Putamen (tissue), 1 donor: Measurements from ENCODE around the gene CYP4B1.
"Not testable (repeated sequence)": the region's sequence is repeated elsewhere in the genome, so short reads cannot be mapped to it uniquely, and the experiment has no call there.

ENCODE experiments used
- DNase-seq: peaks from one replicate; pipeline ENCODE4 v3.0.0-alpha.2; 2016; ENCODE audit warnings: low spot score

CYP4B1 gene

DNA sequence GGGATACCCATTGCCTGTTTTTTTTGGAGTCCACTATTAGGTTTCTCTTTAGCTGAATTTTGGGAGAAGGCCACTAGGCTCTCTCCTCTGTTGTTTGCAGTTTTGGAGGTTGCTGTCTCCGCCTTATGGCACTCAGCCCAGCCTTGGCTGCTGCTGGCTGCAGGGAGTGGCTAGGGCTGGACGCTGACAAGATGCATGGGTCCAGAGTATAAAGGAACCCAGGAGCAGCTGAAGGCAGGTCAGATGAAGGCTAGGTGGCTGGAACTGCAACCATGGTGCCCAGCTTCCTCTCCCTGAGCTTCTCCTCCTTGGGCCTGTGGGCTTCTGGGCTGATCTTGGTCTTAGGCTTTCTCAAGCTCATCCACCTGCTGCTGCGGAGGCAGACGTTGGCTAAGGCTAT is at the start of gene CYP4B1:
CYP4B1 (plus strand) TSS at position 237 of the 400 bp plus-strand sequence; CDS start at position 273, 36 bp downstream.
- no peak for DNase-seq

GRCh38 chr1:46749404-46749803 is 49.4 kb upstream of the CYP4B1 start:
- no peak for DNase-seq

DNA sequence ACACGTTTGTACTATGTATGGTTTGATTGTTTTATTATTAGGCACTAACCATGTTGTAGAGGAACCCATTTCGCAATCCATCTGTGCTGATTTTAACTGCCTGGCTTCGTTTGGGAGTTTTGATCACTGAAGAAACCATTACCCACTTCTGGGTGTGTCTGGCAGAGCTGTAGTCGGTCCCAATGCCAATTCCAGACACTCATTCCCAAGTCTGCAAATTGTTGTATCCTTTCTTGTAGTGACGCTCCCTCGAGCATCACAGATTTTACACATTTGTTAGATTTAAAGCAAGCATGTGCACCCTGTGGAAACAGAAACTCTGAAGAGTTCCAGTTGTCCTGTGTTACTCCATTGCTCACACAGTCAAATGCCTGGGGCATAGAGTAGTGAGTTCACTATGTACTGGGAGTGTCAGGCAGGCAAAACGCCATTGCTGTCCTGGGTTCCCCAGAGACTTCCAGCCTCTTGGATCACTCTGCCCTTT is 48.9 kb upstream of the CYP4B1 start:
- DNase-seq = no peak

DNA sequence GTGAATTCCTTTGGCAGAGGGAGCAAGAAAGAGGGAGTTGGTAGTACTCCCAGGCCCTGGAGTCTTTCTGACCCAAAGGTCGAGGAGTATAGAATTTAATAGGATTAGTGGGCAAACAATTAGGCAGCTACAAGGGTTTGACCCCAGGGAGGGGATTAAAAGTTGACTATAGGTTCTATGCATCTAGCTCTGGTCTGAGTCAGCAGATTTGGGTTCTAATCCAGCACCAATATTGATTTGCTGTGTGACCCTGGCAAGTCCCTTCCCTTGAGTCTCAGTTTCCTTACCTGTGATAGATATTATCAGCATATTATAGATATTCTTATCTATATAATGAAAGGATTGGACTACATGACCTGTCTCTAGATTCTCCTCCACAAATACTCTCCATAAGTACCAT is 44.9 kb upstream of the CYP4B1 start:
- DNase-seq = no peak

- DNase-seq = not testable (repeated sequence)
Measured at GRCh38 chr1:46754707-46755106, 44.1 kb upstream of the CYP4B1 start.

GRCh38 chr1:46755121-46755520 is 43.7 kb upstream of the CYP4B1 start:
- DNase-seq = no peak

DNA sequence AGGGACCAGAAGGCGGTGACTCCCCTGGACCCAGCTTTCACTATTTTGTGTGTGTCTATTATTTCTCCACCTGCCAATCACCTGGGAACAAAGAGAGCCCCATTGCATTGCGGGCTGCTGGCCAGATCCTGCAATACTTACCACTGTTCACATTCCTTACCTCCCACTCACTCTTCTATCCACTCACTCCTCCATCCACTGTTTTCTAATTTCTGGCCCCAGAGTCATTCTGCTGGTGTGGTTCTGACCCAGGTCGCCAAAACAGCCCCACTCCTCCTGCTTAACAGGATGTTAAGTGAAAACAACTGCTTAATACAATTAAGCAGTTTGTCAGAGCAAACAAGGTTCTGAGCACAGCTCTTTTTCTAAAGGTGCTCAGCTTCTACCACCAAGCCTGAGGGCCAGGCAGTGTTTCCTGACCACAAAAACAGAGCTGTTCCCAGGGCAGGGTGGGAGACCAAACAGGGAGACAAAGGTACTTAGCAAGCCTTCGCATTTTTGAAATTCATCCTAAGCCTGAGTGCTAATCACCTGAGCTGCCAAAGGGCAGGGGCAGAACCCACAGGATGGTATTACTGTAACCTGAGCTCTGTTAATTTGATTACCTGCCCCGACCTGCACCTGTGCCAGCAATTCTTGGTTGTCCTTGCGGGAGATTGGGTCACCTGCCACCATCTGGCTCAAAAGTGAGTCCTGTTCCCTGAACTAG is 41.4 kb upstream of the CYP4B1 start:
- DNase-seq = no peak

GRCh38 chr1:46757956-46758528 is 40.8 kb upstream of the CYP4B1 start:
- DNase-seq = no peak

DNA sequence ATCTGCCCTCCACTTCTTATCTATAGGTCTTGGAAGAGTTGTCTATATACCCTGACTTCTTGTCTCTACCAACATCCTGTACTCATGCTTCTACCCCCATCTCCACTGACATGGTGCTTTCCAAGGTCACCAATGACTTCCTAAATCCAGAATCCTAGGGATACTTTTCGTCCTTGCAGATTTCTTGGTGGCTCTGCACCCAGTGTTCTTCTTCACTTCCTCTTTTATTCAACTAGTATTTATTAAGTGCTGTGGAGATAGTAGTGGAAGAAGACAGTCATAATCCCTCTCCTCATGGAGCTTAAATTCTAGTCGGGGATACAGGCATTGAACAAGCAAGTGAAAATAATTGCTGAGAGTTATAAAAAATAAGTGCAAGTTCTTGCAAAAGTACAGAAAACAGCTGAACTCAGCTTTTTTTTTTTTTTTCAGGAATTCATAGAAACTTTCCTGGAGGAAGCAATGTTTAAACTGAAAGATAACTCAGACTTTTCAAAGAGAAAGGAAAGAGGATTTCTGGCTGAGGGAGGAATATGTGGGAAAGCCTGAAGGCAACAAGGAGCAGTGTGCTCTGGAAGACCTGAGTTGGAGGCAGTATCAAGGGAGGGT is 38.2 kb upstream of the CYP4B1 start:
- DNase-seq = no peak

DNA sequence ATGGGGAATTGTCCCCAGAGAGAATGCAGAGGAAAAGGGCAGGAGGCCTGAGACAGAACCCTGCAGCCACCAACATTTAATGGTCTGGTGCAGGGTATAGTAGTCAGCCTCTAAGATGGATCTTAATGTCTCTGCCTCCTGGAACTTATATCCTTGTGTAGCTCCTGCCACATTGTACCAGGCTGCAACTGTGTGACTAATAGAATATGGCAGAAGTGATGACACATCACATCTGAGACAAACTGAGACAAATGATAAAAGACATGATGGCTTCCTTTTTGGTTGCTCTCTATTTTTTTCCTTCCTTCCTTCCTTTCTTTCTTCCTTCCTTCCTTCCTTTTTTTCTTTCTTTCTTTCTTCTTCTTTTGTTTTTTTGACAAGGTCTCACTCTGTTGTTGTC is 37.1 kb upstream of the CYP4B1 start:
- DNase-seq = no peak

- DNase-seq = no peak
Measured at GRCh38 chr1:46764402-46764801, 34.4 kb upstream of the CYP4B1 start.

- DNase-seq = no peak
Measured at GRCh38 chr1:46767649-46768282, 31.1 kb upstream of the CYP4B1 start.

GRCh38 chr1:46768445-46768844 is 30.4 kb upstream of the CYP4B1 start:
- DNase-seq = no peak

GRCh38 chr1:46769028-46769740 is 29.7 kb upstream of the CYP4B1 start:
- no peak for DNase-seq

- no peak for DNase-seq
Measured at GRCh38 chr1:46770541-46770940, 28.3 kb upstream of the CYP4B1 start.

DNA sequence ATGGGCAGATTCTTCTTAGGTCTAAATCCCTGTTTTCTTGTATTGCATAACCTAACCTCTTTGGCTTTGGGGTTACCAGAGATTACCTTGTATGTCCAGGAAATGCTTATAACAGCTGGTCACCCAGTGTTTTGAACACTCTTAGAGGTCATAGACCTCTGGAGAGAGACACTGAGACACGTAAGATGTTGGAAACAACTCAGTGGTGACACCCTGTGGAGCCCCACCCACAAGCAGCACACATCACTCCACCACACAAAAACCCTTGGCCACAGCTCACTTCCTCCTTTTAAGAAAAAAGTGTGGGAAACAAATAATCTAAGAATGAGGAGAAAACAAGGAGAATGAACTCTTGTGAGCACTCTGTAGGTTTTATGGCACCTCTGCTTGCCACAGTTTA is 26.3 kb upstream of the CYP4B1 start:
- DNase-seq = no peak

DNA sequence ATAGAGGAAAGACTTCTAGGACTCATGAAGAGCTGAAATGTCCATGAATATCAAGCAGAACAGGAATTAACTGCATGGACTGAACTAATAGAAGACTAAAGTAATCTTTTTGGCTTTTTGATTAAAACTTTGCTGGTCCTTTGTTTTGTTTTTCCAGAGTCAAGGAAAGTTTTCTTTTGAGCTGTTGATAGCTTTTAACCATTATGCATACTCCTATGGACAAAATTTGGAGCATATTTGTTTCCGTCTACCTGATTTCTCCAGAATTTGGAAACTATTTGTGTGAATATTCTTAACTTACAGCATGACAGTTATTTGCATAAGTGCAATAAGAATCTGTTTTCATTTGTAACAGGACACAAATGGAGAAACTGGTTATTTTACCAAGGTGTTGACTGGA is 24.5 kb upstream of the CYP4B1 start:
- no peak for DNase-seq

GRCh38 chr1:46778456-46778855 is 20.4 kb upstream of the CYP4B1 start:
- not testable (repeated sequence) for DNase-seq

- no peak for DNase-seq
Measured at GRCh38 chr1:46784666-46785065, 14.2 kb upstream of the CYP4B1 start.

GRCh38 chr1:46788634-46789033 is 10.2 kb upstream of the CYP4B1 start:
- DNase-seq = not testable (repeated sequence)

DNA sequence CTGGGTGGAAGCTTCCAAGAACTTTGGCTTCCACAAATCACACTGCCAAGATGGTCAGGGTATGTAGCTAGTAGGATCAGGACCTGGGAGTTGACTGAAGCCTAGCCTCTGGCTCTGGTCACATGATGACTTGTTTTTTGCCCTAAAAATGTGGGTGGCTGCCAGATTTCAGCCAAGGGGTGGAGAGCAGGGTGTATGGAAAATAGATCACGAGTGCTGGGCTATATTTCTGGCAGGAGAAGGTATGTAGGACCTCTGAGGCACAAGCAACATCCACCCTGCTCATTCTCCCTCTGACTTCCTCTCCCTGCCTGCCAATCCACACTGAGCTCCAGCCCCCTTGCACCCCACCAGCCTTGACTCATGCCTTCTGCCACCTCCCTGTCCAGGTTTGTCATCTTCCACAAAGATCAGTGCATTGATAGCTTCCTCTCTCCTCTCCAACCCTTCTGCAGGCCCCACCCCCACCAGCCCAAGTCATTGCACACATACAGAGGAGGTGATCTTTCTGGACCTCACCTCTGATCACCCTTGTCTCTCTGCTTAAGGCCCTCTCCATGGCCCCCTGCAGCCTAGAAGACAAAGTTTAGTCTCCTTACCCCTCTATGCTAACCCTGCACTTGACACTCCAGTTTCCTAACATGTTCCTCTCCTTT is 8.3 kb upstream of the CYP4B1 start:
- DNase-seq = no peak

- DNase-seq = no peak
Measured at GRCh38 chr1:46793126-46793525, 5.7 kb upstream of the CYP4B1 start.
